K562 (cell line): ENCODE measurements around the gene HSD17B8. TPM values are rescaled to one million over a fixed set of nuclear protein-coding genes. Genes with fewer than 3 reads are reported as not detected.

Experiments
- BRF1 ChIP-seq: IDR thresholded peaks from 3 replicates; pipeline ENCODE4 v1.6.1; 2011; ENCODE audit warnings: borderline replicate concordance, mild to moderate bottlenecking; ENCODE audit not compliant: insufficient read length; ENCODE audit errors: extremely low read depth
- ELF1 ChIP-seq: fragments of 200-800 bp; sonication (Bioruptor generic); IDR thresholded peaks from 2 replicates; pipeline ENCODE4 v1.6.1; 2016; ENCODE audit warnings: missing genetic modification characterization, missing compliant biosample characterization
- GTF2A2 ChIP-seq: IDR thresholded peaks from 2 replicates; pipeline ENCODE4 v1.6.1; 2016; ENCODE audit warnings: mild to moderate bottlenecking, missing genetic modification characterization, missing compliant biosample characterization
- HCFC1 ChIP-seq: IDR thresholded peaks from 2 replicates; pipeline ENCODE4 v1.6.1; 2012; ENCODE audit warnings: low read depth, low read length, improper control_type of control experiment
- MTA1 ChIP-seq: fragments of 450-650 bp; IDR thresholded peaks from 2 replicates; pipeline ENCODE4 v1.6.1; 2017; ENCODE audit warnings: borderline replicate concordance
- RBM22 ChIP-seq: fragments of 200-400 bp; formaldehyde crosslinking; IDR thresholded peaks from 2 replicates; pipeline ENCODE4 v1.6.1; 2018; ENCODE audit warnings: low read length, low read depth; ENCODE audit not compliant: poor library complexity, severe bottlenecking
- RCOR1 ChIP-seq, 2 experiments: IDR thresholded peaks; 2 replicates each; pipeline ENCODE4 v1.6.1; 2012; ENCODE audit warnings: low read depth in 2 of 2, low read length in 2 of 2, borderline replicate concordance in 1 of 2, improper control_type of control experiment in 1 of 2
- TBP ChIP-seq: optimal IDR thresholded peaks from 2 replicates; pipeline ENCODE3; 2011; ENCODE audit warnings: low read depth, low read length, improper control_type of control experiment
- TSC22D4 ChIP-seq: fragments of 450-650 bp; IDR thresholded peaks from 2 replicates; pipeline ENCODE4 v1.6.1; 2016; ENCODE audit warnings: missing genetic modification characterization, missing biosample characterization, control low read depth
- ZNF134 ChIP-seq: fragments of 250-450 bp; sonication (Bioruptor Pico); conservative IDR thresholded peaks from 2 replicates; pipeline ENCODE4 v1.4.0; 2020
- ZNF583 ChIP-seq: fragments of 250-450 bp; sonication (Bioruptor Pico); IDR thresholded peaks from 2 replicates; pipeline ENCODE4 v1.4.0; 2020
- polyA plus RNA-seq, 8 experiments: library from polyadenylated mRNA; depleted of rRNA in 4 of 8; stranded (reverse) in 5 of 8; unstranded in 3 of 8; fragments of >200 nt; fragmentation: Nextera tagmentation in 2 of 8; fragmentation: Illumina TruSeq in 1 of 8; extraction: Ambion mirVana in 2 of 8; extraction: Trizol in 1 of 8; gene quantifications; 2 replicates each; pipeline versions ENCODE4 v1.2.1 to v1.2.3, GENCODE V29; 2011 to 2014; ENCODE audit warnings: inconsistent platforms in 1 of 8, missing spikeins in 1 of 8
- total RNA-seq, 7 experiments: library from RNA; depleted of rRNA in 6 of 7; stranded (reverse); fragments of >200 nt in 6 of 7; fragmentation: Illumina TruSeq in 2 of 7; extraction: Trizol in 2 of 7; gene quantifications; 2 replicates each; pipeline versions ENCODE4 v1.2.1 to v1.2.3, GENCODE V29; 2011 to 2021; ENCODE audit warnings: low replicate concordance in 1 of 7
- TF ChIP-seq, protein P1 (sequence below): sonication (generic); formaldehyde crosslinking; IDR thresholded peaks from 2 replicates; pipeline ENCODE4 v1.8.1; 2023; ENCODE audit warnings: missing genetic modification reagents, mild to moderate bottlenecking, borderline replicate concordance
- TF ChIP-seq, protein P2 (sequence below): fragments of 250-450 bp; sonication (Bioruptor Pico); IDR thresholded peaks from 2 replicates; pipeline ENCODE4 v1.5.0; 2021; ENCODE audit warnings: mild to moderate bottlenecking, moderate library complexity
- TF ChIP-seq, protein P3 (sequence below), 3 experiments: fragments of 200-800 bp in 1 of 3; fragments of 250-450 bp in 1 of 3; fragments of 450-650 bp in 1 of 3; sonication (Bioruptor Pico) in 1 of 3; sonication (Bioruptor generic) in 1 of 3; formaldehyde crosslinking in 1 of 3; IDR thresholded peaks; 2 replicates each; pipeline versions ENCODE4 v1.6.1 to v1.8.0; 2016 to 2022; ENCODE audit warnings: mild to moderate bottlenecking in 2 of 3, missing genetic modification characterization in 2 of 3, missing compliant biosample characterization in 1 of 3, moderate library complexity in 1 of 3

The HSD17B8 gene
- total and polyA plus RNA-seq, 9 of the 15 experiments (the other 6 are each of a cell fraction or from before 2014, with no cell fraction given): 3.7 to 35.2 (median 14.2) TPM

DNA sequence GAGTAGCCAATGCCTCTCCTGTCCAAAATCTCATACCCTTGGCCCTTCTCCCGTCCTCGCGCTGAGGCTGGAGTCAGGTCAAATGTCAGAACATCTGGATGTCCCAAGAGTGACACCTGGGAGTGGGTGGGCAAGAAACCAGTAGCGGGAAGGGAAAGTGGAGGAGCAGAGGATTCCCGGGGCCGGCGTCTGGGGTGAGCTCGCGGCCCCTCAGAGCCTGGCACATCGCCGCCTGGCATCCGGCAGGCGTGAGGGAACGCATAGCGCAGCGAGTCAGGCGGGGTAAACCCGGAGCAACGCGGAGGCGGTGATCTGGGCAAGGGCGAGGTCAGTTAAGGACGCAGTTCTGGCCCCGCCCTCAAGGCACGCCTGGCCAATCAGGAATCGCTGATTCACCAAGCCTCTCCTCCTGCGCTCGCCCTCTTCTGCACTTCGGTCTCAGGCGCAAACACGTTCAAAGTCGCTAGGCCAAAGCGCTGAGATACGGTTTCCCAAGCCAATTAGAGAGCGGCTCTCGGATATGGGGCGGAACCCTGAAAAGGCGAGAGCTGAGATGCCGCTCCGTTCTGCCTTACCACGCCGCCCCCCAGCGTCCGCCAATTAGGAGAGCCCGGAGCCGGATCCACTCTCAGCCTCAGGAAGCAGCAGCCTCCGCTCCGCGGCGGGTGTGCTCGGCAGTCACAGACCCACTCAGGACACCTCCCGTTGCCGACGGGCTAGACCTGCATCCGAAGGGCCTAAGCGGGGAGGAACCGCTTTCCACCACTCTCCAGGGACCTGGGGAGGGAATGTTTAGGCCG is 44.7 kb downstream of the HSD17B8 start (continued):
- TF ChIP-seq, protein P1, sequence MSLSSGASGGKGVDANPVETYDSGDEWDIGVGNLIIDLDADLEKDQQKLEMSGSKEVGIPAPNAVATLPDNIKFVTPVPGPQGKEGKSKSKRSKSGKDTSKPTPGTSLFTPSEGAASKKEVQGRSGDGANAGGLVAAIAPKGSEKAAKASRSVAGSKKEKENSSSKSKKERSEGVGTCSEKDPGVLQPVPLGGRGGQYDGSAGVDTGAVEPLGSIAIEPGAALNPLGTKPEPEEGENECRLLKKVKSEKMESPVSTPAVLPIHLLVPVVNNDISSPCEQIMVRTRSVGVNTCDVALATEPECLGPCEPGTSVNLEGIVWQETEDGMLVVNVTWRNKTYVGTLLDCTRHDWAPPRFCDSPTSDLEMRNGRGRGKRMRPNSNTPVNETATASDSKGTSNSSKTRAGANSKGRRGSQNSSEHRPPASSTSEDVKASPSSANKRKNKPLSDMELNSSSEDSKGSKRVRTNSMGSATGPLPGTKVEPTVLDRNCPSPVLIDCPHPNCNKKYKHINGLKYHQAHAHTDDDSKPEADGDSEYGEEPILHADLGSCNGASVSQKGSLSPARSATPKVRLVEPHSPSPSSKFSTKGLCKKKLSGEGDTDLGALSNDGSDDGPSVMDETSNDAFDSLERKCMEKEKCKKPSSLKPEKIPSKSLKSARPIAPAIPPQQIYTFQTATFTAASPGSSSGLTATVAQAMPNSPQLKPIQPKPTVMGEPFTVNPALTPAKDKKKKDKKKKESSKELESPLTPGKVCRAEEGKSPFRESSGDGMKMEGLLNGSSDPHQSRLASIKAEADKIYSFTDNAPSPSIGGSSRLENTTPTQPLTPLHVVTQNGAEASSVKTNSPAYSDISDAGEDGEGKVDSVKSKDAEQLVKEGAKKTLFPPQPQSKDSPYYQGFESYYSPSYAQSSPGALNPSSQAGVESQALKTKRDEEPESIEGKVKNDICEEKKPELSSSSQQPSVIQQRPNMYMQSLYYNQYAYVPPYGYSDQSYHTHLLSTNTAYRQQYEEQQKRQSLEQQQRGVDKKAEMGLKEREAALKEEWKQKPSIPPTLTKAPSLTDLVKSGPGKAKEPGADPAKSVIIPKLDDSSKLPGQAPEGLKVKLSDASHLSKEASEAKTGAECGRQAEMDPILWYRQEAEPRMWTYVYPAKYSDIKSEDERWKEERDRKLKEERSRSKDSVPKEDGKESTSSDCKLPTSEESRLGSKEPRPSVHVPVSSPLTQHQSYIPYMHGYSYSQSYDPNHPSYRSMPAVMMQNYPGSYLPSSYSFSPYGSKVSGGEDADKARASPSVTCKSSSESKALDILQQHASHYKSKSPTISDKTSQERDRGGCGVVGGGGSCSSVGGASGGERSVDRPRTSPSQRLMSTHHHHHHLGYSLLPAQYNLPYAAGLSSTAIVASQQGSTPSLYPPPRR: no peak; the same call in 1 of the 2 replicates
- TF ChIP-seq GTF2A2 (no peak), ZNF583 (CRISPR knock-in tag) (no peak), TSC22D4 (tag) (no peak), BRF1 (no peak), HCFC1 (no peak; the same call in 1 of the 2 replicates), RCOR1 (IDR thresholded peaks at IDR 0.05; ENCODE audit: borderline replicate concordance in 1 of 2, low read depth in 2 of 2, low read length in 2 of 2) (peak; percentile 2 to 97; a peak in 2 of 4 replicates), MTA1 (0 out of 2 replicates have a peak, but pooled peaks have one; percentile 16), TBP (peak; percentile 80), ZNF134 (CRISPR knock-in tag) (no peak), RBM22 (peak; percentile 48), ELF1 (no peak)
- TF ChIP-seq, protein P2, sequence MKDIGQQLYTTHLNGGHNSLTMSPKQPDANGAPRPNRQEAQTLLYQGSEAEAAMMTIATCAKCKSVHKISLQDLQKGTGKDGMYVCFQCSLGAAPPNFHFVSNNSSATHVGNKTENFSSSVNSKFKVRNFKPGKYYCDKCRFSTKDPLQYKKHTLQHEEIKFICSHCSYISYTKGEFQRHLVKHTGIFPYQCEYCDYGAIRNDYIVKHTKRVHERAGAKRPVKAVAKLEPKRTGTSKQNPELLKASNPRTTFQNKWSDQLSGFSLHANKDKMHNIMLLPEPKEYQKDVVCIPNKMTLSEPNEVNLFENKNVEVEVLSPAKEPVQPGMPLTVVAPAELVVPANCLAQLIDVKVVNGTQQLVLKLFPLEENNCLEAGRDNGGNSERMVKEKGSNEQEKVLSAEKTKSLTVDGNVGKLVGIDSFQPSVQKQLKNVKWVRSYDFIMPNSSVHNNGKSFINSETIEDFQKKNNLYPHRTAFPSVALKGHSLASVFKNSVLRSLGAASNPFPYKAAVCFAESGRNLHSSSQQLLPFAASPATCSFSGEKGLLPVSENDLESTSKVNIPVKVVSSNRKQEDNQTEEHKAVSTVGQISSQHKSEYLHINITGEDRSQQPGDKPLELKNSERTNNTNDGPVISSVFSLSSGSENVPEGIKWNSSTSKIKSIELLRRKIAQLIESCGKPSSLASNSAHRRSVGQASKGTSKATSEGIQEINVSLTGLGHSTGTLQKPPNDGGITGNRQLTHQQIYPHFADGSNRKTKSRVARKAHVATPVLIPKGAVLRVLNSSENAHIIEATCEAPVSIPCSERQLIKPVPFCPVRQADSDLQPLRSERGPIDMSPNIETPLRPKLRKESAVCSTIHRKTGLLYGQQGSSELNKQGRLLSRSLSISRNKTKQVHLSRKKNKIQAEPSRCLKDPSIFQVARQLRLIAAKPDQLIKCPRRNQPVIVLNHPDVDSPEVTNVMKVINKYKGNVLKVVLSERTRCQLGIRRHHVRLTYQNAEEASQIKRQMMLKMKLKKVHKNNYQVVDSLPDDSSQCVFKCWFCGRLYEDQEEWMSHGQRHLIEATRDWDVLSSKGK (CRISPR knock-in tag): no peak
- TF ChIP-seq, protein P3, sequence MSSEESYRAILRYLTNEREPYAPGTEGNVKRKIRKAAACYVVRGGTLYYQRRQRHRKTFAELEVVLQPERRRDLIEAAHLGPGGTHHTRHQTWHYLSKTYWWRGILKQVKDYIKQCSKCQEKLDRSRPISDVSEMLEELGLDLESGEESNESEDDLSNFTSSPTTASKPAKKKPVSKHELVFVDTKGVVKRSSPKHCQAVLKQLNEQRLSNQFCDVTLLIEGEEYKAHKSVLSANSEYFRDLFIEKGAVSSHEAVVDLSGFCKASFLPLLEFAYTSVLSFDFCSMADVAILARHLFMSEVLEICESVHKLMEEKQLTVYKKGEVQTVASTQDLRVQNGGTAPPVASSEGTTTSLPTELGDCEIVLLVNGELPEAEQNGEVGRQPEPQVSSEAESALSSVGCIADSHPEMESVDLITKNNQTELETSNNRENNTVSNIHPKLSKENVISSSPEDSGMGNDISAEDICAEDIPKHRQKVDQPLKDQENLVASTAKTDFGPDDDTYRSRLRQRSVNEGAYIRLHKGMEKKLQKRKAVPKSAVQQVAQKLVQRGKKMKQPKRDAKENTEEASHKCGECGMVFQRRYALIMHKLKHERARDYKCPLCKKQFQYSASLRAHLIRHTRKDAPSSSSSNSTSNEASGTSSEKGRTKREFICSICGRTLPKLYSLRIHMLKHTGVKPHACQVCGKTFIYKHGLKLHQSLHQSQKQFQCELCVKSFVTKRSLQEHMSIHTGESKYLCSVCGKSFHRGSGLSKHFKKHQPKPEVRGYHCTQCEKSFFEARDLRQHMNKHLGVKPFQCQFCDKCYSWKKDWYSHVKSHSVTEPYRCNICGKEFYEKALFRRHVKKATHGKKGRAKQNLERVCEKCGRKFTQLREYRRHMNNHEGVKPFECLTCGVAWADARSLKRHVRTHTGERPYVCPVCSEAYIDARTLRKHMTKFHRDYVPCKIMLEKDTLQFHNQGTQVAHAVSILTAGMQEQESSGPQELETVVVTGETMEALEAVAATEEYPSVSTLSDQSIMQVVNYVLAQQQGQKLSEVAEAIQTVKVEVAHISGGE (CRISPR knock-in tag; IDR thresholded peaks at IDR 0.05): peak in 1 of 3 experiments; percentile 85; a peak in 2 of 6 replicates
